Stimulated activated CD4-positive, alpha-beta T cell treated with anti-CD3 and anti-CD28 coated beads, Interleukin-4, amount 100 ng/mL, for 48 hours (primary cell): ENCODE measurements around the gene PELI3.
"Not testable (repeated sequence)": the region's sequence is repeated elsewhere in the genome, so short reads cannot be mapped to it uniquely, and the experiment has no call there.

Experiments
- DNase-seq, 2 donors: peaks; one replicate each; pipeline ENCODE4 v3.0.0-alpha.2; 2020; ENCODE audit warnings: low read depth in 2 of 2

The PELI3 gene

DNA sequence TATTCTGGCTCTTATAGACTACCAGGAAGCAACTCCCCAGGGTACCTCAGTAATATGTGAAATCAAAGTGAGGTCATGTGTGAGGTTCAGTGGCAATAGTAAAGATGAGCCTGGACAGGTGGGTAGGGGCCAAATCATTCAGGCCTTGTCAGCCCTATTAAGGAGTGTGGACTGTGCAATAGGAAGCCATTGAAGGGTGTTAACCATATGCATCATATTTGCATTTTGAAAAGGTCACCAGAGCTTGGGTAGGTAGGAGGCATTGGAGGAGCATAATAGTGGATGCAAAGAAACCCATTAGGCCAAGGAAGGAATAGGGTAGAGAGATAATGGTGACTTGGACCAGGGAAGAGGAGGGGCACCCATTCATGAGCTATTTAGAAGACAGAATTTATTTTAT is 19.7 kb upstream of the PELI3 start:
- no peak for DNase-seq

DNA sequence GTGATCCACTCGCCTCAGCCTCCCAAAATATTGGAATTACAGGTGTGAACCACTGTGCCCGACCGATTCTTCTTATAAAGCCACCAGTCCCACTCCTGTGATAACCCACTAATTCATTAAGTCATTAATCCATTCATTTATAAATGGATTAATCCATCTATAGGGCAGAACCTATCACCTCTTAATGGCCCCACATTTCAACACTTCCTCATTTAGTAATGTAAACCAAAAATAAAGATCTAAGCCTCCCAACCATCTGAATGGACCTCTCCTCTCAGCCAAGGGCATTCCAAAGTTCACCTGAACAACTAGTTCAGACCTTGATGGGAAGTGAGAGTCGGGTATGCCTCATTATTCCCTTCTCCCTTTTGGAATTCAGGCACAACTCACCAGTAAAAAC is 18.2 kb upstream of the PELI3 start:
- no peak for DNase-seq

DNA sequence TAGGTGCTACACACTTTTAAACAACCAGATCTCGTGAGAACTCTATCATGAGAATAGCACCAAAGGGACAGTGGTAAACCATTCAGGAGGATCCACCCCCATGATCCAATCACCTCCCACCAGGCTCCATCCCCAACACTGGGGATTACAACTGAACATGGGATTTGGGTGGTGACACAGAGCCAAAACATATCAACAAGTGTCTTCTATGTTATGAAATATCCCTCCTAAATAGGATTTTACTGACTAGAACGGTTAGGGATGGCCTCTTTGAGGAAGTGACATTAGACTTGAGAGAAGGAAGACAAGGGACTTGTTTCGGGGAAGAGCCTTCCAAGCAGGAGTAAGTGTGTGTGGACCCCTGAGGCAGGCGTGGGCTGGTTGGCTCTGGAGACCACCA is 16.1 kb upstream of the PELI3 start:
- no peak for DNase-seq

DNA sequence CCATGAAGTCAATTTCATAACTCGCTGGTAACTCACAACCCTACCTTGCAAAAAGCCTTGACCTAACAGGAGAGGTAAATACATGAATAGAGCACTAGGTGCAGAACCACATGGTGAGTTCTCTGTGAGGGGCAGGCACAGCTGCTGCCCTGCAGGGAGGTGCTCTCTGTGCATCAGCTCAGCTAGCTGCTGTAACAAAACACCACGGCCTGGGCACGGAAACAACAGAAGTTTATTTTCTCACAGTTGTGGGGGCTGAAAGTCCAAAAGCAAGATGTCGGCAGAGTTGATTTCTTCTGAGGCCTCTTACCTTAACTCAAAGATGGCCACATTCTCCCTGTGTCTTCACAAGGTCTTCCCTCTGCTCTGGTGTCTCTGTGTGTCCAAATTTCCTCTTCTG is 15.0 kb upstream of the PELI3 start:
- DNase-seq, result no peak

DNA sequence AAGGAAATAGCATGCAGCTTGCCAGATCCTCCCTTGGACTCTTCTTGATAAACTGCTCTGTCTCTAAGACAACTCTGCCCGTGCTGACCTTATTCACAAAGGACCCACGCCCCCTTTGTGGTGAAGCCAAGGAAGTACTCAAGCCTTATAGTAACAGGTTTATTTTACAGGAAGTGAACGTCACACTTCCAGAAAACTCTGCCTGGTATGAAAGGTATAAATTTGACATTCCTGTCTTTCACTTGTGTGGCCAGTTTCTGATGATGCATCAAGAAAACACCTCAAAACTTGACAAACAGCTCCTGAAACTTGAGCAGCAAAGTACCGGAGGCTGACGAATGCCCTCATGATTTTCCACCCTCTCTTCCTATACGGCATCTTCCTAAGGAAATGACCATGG is 12.5 kb upstream of the PELI3 start:
- no peak for DNase-seq

DNA sequence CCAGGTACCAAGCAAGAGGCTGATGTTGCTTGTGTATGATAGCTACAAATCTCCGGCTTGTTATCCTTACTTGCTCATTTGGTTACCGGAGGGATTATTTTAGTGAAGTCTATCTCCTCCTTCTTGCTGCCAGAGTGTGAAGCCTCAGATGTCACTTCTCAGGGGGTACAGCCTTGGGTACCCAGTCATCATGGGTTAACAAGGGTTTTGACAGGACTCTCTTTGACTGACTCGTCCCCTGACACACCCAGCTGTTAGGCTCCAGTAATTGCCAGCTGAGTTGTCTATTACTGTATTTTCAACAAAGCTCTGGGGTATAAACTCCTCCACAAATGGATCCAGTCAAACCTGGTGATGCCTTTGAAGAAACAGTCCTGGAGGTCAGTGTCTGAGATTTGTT is 11.9 kb upstream of the PELI3 start:
- DNase-seq, result no peak

DNA sequence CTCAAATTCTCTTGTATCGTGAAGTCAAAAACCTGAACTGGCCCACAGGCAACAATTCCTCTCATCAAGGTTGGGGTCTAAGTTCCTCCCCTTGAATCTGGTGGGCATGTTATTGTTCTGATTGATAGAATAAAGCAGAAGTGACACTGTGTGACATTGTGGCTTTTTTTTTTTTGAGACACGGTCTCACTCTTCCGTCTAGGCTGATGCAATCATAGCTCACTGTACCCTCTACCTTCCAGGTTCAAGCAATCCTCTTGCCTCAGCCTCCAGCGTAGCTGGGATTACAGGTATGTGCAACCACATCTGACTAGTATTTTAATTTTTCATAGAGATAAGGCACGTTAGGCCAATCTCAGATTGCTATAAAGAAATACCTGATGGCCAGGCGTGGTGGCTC is 8.9 kb upstream of the PELI3 start:
- no peak for DNase-seq

DNA sequence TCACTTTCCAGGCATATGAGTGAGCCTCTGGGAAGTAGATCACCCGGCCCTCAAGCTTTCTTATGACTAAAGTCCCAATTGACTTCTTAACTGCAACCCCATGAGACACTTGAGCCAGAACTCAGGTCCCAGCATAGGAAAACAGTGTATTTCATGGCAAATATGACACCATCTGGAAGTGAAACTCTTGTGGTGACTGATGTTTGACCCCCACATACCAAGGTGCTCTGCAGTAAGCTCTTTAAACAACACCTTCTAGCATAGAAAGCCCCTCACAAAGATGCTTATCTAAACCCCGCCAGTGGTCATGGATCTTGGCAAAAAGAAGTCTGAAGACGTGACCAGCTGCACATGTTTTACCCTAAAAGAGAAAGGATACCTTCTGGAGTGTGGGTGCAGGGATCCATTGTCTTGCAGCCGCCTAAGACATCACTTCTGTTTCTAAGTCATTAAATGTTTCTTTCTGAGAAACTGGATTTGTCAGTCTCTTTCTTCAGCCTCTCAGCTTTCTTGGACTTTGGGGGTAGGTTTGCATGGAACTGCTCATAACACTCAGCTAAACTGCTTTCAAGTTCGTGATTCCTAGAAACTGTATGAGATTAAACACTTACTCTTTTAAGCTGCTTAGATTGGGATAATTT is 7.4 kb upstream of the PELI3 start:
- no peak for DNase-seq

DNA sequence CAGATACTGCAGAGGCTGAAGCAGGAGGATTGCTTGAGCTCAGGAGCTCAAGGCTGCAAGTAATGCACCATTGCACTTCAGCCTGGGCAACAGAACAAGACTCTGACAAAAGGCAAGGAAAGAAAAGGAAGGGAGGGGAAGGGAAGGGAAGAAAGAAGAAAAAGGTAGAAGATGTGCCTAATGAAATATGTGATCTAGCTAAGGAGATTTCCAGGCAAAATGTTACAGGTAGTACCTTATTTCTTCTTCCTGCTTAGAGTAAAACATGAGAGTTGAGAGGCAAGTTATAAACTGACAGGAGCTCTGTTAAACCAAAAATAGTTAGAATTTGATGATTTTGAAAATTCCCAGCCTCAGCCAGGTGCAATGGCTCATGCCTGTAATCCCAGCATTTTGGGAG is 4.7 kb upstream of the PELI3 start:
- DNase-seq, result no peak

DNA sequence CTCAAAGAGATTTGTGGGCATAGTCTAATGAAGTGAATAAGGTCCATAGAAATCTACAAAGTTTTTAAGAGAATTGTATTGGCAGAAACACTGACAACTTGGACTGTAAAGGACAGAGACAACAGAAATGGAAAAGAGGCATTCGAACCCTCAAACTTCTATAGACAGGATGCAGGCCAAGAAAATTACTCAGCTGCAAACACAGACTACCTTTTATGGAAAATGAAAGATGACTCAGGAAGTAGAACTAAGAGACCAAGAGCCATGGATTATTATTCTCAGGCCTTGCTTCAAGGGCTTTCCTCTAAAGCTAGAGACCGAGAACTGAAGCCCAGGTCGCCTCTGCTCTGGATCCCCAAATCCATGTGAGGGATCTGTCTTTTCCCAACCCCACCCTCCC is 3.8 kb upstream of the PELI3 start:
- DNase-seq, result no peak

DNA sequence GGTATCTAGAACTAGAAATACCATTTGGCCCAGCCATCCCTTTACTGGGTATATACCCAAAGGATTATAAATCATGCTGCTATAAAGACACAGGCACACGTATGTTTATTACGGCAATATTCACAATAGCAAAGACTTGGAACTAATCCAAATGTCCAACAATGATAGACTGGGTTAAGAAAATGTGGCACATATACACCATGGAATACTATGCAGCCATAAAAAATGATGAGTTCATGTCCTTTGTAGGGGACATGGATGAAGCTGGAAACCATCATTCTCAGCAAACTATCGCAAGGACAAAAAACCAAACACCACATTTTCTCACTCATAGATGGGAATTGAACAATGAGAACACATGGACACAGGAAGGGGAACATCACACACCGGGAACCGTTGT is 2.6 kb upstream of the PELI3 start:
- DNase-seq, result not testable (repeated sequence)

DNA sequence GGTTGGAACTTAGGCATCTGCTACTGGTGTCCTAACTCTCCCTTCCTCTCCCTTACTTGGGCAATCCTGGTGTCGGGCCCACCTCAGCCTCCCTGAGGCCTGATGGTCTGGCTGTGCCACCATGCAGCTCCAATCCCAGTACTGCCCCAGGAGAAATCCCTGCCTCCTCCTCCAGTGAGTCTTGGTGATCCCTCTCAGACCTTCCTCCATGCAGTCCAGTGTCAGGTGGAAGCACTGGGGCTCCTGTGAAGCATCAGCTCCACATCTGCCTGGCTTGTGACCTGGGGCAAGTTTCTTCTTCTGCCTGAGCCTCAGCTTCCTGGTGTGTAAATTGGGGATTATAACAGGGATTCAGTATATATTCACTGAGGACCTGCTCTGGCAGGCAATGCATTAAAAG is 1.8 kb upstream of the PELI3 start:
- DNase-seq, result no peak

DNA sequence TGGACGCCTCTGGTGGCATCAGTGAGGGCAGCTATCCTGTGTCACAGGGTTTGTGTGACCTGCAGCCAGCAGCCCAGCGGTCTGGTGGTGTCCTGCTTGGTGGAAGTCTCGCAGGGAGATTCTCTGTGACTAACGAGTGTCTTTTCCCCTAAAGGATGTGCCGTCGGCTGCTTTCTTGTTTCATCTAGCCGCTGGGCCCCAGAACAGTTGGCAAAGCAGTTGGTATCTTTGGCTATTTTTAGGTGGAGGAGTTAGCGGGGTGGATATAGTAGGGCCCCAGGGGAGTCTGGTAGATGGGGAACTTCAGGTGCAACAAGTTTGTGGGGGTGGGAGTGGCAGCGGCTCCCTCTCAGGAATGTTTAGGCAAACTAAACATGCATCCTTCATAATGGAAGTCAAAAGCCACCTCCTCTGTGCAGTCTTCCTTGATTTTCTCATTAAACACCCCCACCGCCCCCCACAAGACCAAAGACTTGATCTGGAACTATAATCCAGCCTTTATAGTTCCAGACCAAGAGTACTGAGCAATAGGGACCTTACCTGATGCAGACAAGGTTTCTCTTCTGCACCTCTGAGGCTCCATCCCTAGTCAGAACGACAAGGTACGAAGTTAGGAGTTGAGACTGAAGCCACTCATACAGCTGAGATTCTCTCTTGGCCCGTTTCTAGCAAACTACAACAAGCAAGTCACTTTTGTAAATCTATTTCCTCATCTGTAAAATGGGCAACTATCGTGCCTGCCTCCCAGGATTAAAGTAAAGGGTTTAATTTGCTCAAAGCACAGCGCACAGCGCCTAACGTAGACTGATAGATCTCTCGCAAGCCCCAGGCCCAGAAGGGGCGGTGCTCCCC is 1.1 kb upstream of the PELI3 start:
- DNase-seq, result no peak

DNA sequence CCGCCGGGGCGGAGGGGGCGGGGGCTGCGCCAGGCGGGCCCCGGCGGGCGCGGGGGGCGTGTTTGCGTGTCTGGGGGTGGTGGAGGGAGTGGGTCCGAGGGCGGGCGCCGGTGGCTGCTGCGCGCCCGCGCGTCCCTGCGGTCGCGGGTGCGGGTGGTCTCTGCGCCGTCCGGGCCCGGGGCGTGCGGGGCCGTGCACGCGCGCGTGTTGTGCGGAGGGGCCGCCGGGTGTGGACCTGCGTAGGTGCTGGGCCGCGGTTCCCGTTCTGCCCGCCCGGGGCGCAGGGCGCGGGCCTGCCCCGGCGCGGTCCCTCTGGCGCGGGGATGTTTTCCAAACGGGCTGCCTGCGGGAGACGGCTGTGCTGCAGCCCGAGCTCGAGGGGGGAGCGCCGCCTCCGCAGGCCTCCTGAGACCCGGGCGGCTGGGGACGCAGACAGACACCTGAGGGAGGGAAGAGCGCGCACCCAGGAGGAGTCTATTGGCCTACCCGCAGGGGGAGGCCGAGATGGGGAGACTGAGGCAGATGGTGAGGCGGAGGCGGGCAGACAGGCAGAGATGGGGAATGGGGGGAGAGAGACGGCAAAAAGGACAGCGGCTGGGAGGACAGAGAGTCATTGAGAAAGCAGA is 442 bp downstream of the PELI3 start:
- peak; percentile 30 to 31 for DNase-seq

DNA sequence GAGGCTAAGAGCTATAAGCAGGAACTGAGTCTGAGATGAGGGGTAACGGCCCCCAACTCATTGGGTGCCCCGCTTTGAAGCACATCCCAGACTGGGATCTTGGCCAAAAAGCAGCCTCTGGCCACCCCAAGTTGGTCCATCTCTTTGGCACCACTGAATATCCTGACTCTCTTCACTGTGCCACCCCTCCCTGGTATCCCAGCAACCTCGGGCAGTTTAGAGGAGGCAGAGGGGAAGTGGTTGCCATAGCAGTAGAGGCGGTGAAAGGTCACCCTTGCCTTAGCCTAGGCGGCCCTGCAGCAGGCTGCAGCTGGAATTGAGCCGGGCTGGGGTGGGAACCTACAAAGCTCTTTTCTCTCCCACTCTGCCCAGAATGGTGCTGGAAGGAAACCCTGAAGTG is 1.1 kb downstream of the PELI3 start:
- DNase-seq, result no peak

DNA sequence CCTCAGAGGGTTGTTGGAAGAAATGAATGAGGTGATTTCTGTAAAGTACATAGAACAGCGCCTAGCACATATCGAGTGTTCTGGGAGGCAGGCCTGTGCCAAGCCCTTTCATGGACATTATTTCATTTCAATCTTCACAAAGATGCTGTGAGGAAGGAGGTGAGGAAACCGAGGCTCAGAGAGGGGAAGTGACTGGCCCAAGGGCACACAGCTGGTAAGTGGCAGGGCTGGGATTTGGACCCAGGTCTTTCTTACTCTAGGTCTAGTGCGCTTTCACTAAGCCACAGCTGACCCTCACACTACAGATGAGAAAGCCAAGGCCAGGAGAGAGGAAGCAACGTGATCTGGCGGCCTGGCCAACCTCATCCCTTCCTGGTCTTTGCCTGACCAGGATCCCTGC is 2.0 kb downstream of the PELI3 start:
- DNase-seq, result no peak

DNA sequence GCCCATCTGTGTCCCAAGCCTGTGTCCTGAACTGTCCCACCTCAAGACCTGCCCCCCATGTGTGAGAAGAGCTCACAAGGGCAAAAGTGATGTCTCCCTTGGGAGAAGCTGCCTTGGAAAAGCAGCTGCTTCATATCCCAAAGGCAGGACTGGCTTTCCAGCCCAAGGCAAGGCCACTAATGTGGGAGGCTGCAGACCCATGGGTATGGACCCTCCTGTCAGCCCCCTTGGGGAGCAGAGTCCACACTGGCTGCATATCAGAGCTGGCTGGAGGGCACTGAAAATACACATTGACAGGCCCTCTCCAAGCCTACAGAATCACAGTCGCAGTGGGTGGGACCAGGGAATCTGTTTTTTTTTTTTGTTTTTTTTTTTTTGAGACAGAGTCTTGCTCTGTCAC is 2.7 kb downstream of the PELI3 start:
- no peak for DNase-seq

DNA sequence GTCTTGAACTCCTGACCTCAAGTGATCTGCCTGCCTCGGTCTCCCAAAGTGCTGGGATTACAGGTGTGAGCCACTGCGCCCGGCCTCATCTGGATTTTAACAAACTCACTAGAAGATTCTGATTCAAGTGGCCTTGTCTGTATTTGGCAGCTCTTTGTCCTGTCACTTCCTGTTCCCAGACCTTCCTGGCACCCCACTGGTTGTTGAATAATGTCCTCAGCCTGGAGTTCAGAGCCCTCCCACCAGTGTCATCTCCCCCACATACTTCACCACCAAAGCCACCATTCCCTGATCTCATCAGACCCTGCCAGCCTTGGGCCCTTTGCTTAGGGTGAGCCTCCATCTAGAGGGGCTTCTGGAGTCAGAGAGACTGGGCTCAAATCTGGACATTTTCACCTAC is 3.3 kb downstream of the PELI3 start:
- no peak for DNase-seq

DNA sequence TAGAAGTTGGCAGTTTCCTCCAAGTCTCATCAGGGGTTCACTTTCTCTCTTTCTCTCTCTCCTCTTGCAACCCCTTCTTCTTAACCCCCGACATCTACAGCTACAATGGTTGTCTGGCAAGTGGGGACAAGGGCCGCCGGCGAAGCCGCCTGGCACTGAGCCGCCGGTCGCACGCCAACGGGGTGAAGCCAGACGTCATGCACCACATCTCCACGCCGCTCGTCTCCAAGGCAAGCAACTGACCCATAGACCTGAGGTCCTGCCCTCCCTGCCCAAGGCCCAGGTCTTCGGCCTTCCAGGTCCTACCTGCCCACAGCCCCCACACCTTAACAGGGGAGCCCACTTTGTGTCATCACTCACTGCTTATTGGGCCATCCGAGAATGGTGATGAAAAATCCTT is 4.4 kb downstream of the PELI3 start:
- DNase-seq, result no peak

DNA sequence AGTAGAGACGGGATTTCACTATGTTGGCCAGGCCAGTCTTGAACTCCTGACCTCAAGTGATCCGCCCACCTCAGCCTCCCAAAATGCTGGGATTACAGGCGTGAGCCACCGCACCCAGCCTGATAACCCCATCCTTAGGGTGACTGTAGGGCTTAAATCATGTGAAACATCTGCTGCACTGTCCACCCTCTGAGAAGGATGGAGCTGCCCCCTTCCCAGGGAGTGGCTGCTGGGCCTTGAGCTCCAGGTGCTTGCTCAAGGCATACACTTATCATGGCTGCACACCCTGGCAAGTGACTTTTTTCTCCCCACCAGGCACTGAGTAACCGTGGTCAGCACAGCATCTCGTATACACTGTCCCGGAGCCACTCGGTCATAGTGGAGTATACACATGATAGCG is 5.3 kb downstream of the PELI3 start:
- DNase-seq, result no peak

DNA sequence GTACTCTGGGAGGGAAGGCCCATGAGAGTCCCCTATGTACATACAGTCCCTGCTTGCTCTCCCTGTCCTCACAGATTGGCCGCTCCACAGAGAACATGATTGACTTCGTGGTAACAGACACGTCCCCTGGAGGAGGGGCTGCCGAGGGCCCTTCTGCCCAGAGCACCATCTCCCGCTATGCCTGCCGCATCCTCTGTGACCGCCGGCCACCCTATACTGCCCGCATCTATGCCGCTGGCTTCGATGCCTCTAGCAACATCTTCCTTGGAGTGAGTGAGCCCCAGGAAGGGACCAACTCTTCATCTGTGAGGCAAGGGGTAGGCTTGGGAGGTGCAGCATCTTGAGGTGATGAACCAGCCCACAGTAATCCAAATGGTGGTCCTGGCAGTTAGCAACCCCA is 6.5 kb downstream of the PELI3 start:
- no peak for DNase-seq

DNA sequence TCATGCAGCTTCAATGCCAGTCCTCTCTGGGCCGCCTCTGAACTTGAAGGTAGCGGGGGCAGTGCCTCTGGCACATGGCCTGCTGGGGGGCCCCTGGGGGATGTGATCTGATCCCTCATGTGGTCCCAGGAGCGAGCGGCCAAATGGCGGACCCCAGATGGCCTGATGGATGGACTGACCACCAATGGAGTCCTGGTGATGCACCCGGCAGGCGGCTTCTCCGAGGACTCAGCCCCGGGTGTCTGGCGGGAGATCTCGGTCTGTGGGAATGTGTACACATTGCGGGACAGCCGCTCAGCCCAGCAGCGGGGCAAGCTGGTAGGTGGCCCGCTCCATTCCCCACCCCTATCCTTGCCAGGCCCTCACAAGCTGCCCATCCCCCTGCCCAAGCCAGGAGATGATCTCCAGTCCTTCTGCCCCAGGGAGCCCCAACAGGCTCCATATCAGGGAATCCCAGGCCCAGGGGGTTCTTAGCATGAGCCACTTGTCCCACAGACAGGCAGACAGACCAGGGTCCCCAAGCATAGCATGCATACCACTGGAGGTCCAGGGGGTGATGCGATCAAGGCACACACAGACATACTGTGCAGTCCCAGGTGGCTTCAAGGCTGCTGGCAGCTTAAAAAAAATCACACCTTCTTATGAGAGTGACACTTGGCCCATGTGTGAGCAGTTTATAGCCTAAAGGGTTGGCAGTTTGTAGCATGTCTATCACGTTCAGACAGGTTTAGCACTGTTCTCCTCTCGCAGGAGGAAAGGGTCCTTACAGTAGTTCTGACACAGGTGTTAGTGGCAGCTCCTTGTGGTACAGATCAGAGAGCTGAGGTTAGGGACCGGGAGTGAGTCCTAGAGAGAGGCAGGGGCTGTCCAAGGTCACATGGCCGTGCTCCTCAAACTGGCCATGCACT is 7.2 kb downstream of the PELI3 start:
- DNase-seq, result no peak
